ENCODE measurements around the gene MYBPC3. TPM values are rescaled to one million over a fixed set of nuclear protein-coding genes. Genes with fewer than 3 reads are reported as not detected.

MYBPC3 gene
- total and polyA plus RNA-seq, 11 donors: 425 to 3,074 (median 1,842) TPM

GRCh38 chr11:47333886-47334443 is 18.5 kb downstream of the MYBPC3 start:
- Histone ChIP-seq H3K36me3 (peaks cover 0 to 100% (median 17%) of the 10 kb centered on the region in 9 donors), H3K27ac (peak overlapping the region in 5 of 12 donors; percentile 23 to 75 (median 44)), H3K4me1 (peaks cover 0 to 86% (median 31%) of the 10 kb centered on the region in 12 donors), H3K9me3 (no peaks in the 10 kb centered on the region), H3K4me3 (no peak overlapping the region), H3K27me3 (no peaks in the 10 kb centered on the region)
- ATAC-seq: no peak
- WGBS, 4 donors: 50 to 85% (median 81%) methylated on average over 2 to 8 of the region's 8 CpGs
- intact Hi-C loops (cut with DNase I): no loop called here
- no peak for DNase-seq
- TF ChIP-seq POLR2A (IDR thresholded peaks at IDR 0.05) (no peak), CTCF (IDR thresholded peaks at IDR 0.05) (no peak)

GRCh38 chr11:47333526-47333845 is 19.0 kb downstream of the MYBPC3 start:
- no peaks in the 10 kb centered on the region for H3K9me3 ChIP-seq
- intact Hi-C loops (cut with DNase I): no loop called here
- no peak for TF ChIP-seq POLR2A (IDR thresholded peaks at IDR 0.05)
- TF ChIP-seq CTCF (IDR thresholded peaks at IDR 0.05): no peak
- peak in 1 of 5 donors; percentile 17 for DNase-seq
- peaks cover 0 to 100% (median 18%) of the 10 kb centered on the region in 9 donors for H3K36me3 ChIP-seq
- 63 to 75% (median 72%) methylated on average over 4 to 14 of the region's 14 CpGs for WGBS, 4 donors
- ATAC-seq: no peak
- peaks cover 0 to 88% (median 35%) of the 10 kb centered on the region in 12 donors for H3K4me1 ChIP-seq
- H3K27me3 ChIP-seq: no peaks in the 10 kb centered on the region
- no peak overlapping the region for H3K4me3 ChIP-seq
- peak overlapping the region in 5 of 12 donors; percentile 15 to 75 (median 44) for H3K27ac ChIP-seq

GRCh38 chr11:47332791-47333525 is 19.5 kb downstream of the MYBPC3 start:
- Histone ChIP-seq H3K4me1 (peaks cover 0 to 88% (median 39%) of the 10 kb centered on the region in 12 donors), H3K4me3 (no peak overlapping the region), H3K36me3 (peaks cover 0 to 100% (median 16%) of the 10 kb centered on the region in 9 donors), H3K9me3 (no peaks in the 10 kb centered on the region), H3K27ac (peak overlapping the region in 5 of 12 donors; percentile 39 to 83 (median 75)), H3K27me3 (no peaks in the 10 kb centered on the region)
- DNase-seq: peak in 2 of 5 donors; percentile 19 to 26
- WGBS, 4 donors: 77 to 90% (median 81%) methylated on average over 12 to 20 of the region's 20 CpGs
- no peak for ATAC-seq
- no peak for TF ChIP-seq CTCF (IDR thresholded peaks at IDR 0.05)
- no peak for TF ChIP-seq POLR2A (IDR thresholded peaks at IDR 0.05)
- intact Hi-C loops (cut with DNase I): no loop called here

- Histone ChIP-seq H3K4me1 (peaks cover 0 to 89% (median 39%) of the 10 kb centered on the region in 12 donors), H3K4me3 (no peak overlapping the region), H3K27ac (peak overlapping the region in 8 of 12 donors; percentile 15 to 83 (median 56)), H3K27me3 (no peaks in the 10 kb centered on the region), H3K36me3 (peaks cover 0 to 100% (median 15%) of the 10 kb centered on the region in 9 donors), H3K9me3 (no peaks in the 10 kb centered on the region)
- 47 to 54% (median 52%) methylated on average over 11 to 13 of the region's 13 CpGs for WGBS, 4 donors
- TF ChIP-seq CTCF (IDR thresholded peaks at IDR 0.05): no peak
- DNase-seq (peak in 2 of 5 donors; percentile 17 to 19), ATAC-seq (no peak)
- intact Hi-C loops (cut with DNase I): no loop called here
Observed at GRCh38 chr11:47332303-47332711, 20.2 kb downstream of the MYBPC3 start.
